Stimulated activated CD4-positive, alpha-beta T cell treated with anti-CD3 and anti-CD28 coated beads, Interleukin-15, amount 100 ng/mL, for 48 hours (primary cell): ENCODE data around the gene MRPL14.
A peak's percentile ranks its signal among the peaks of the same experiment; 100 is the strongest.

Experiments
- DNase-seq, 2 donors: peaks; one replicate each; pipeline ENCODE4 v3.0.0-alpha.2; 2020; ENCODE audit warnings: low read depth in 2 of 2

MRPL14 gene

DNA sequence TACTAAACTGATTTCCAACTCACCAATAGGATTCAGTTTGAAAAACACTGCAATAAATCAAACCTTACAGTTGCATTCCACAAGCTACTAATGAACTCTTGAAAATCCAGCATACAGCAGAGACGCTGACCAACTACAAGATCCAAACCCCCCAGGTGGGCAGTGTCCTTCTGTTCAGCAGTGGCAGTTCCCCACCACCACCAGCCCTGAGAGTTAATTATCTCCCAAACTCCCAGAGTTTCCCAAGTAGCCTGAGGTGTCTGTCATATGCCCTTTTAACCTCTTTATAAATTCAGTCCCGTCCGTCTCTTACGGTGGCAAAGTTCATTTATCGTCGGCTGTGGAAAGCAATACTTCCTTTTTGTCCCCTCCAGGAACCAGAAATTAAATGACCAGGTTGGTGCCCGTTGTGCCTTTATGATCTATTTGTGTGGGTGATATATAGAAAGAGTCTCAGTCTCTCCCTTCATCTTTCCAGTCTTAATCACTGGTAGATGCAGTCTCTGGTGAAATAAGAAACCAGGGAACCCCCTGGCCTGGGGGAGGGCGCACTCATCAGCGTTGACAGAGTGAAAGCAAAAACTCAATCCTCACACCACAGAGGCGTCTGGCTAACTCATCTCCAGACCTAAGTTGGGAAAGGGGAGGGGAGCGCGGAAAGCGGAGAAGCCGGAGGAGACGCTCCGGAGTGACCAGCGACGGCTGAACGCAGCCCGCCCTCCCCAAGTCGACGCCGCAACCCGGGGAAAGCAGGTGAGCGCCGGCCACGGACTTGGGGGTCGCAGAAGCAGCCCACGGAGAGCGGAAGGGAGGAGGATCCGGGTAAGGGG is 717 bp downstream of the MRPL14 start:
- DNase-seq, result peak; percentile 78 to 81

- DNase-seq, result no peak
Measured at GRCh38 chr6:44123544-44123943, 3.7 kb downstream of the MRPL14 start.

DNA sequence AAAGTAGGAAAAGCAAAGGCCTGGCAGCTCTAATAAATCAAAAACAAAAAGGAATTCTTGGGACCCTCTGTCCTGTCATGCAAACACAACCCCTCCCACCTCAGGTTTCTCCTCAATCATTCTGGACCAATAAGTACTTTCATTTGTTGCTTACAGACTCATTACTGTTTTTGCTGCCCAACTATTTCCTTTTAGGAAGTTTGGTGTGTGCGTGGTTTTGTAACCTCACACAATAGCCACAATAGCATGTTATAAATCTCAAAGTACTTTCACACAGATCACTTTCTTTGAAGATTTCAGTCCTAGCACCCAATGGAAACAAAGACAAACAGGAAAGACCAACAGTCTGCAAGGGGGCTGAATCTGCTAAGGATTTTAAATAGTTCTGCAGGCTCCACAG is 4.5 kb downstream of the MRPL14 start:
- no peak for DNase-seq

DNA sequence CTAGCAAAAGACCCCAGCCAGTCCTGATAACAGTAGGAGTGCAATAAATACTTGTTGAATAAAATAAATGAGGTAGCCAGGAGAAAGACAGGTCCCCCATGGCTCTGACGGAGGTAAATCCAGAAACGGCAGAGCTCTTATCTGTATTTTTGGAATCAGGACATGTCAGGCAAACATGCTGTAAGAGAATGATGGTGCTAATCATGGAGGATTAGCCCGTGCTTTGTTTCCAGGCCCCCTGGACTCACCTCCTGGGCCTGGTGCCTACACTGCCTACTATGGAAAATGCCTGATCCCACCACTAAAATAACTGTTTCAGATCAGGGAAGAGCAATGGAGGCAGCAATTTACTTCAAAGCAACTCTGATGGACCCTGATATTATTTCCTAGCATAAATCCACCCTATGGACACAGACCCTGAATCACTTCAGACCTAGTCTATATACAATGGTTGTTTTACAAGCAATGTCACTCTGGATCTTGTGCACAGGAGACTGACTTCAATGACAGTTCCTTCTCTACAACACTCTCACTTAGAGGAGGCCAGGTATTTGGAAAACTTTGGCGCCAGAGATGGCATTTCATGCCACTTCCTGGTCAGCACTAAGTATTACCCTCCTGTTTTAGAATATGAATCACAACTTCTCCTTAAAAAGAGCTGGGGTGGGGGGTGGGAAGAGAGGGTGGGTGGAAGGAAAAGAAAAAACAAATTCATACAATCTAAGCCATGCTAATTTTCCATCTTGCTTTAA is 6.4 kb downstream of the MRPL14 start:
- DNase-seq, result no peak

GRCh38 chr6:44119704-44120262 is 7.5 kb downstream of the MRPL14 start:
- no peak for DNase-seq

GRCh38 chr6:44117397-44118128 is 9.7 kb downstream of the MRPL14 start:
- no peak for DNase-seq

DNA sequence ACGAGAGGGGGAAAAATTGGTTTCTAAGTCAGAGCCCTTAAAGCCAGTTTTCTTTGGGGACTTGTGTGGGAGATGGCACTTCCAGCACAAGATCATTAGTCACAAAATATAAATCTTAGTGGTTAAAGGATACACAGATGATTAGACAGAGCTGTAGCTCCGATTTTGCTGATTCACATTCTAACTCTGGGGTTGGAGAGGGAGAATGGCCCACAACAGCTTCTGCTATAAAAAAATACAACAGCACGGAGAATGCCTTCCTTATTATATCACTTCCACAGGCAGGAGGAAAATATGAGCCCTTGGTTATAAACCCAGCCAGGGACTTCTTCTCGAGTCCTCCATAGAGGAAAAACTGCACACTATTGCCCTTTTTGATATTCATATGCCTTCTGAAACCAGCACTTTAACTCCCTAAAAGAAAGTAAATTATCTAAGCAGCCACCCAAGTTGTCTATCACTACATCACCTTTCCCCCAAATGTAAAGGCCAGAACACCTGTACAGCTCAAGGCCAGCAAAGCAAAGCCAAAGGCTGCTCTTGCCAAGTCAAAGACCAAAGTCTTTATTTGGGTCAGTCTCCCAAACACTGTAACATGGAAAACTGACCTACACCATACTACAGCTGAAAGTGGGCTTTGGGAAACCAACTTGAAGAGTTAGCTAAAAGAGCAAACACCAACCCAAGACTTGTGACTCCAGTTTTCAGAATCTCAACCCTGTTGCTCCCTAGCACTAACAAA is 10.4 kb downstream of the MRPL14 start:
- no peak for DNase-seq

GRCh38 chr6:44115866-44116265 is 11.4 kb downstream of the MRPL14 start:
- DNase-seq, result no peak

GRCh38 chr6:44113414-44113813 is 13.8 kb downstream of the MRPL14 start:
- no peak for DNase-seq

GRCh38 chr6:44111434-44112417 is 15.5 kb downstream of the MRPL14 start:
- DNase-seq, result no peak

- no peak for DNase-seq
Measured at GRCh38 chr6:44110966-44111365, 16.3 kb downstream of the MRPL14 start.

- DNase-seq, result no peak
Measured at GRCh38 chr6:44110005-44110676, 17.1 kb downstream of the MRPL14 start.

DNA sequence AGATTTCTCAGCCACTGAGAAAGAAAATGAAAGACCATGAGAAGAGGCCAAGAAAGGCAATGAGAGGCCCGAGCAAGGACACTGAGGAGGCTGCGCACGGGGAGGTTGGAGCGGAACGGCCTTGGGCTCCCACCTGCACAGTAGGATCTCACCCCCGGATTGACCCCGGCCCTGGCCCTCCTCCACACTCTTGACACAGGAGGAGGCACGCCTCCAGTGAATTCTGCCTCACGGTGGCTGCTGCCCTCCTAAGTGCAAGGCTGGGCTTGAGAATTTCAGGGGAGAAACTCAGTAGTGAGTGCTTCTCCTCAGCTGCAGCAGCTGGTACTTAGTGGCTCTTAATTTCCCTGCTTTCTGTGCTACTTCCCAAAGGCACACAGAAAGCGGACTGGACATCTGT is 18.0 kb downstream of the MRPL14 start:
- no peak for DNase-seq

DNA sequence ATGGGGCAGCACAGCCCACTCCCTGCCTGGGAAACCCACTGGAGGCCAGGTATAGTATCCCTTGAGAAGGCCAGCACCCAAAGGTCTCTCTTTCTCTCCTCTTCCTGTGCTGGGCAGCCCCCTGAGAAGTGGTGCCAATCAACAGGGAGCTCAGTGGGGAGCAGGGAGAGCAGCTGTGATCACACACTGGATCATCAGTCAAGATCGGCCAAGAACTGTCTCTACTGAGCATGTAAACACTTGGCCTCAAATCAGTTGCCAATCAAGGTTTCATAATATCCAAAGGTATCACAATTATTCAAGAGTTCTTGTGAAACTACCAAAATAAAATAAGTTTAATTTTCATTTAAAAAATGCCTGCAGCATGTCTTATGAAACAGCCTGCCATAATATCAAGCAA is 18.8 kb downstream of the MRPL14 start:
- no peak for DNase-seq

GRCh38 chr6:44107017-44107416 is 20.2 kb downstream of the MRPL14 start:
- DNase-seq, result no peak

DNA sequence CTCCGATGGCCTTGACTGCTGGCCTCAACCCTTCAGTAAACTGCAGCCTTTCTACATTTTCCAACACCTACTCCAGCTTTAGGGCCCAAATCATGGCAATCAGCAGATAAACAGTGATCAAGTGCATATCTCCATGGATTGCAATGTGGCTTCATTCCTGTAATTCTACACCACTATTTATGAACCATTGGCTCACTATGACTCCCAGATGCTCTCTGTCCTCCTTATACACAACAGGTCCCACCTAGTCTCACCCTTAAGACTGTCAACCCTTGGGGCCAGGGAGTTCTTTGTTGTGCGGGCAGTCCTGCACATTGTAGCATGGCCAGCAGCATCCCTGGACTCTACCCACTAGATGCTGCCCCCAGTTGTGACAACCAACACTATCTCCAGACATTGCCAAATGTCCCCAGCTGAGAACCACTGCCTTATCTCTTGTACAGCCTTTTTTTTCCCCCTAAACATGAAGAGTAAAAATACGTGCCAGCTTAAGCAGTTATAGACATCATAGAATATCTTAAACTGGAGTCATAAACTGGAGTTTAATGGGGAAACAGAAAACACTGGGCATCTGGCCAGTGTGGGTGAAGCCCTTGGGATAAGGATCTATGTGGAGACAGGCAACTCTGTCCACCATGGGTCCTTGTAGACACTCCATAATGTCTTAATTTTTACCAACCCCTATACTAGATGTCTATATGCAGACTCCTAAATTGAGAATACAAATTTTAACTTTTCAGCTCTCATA is 21.1 kb downstream of the MRPL14 start:
- no peak for DNase-seq

DNA sequence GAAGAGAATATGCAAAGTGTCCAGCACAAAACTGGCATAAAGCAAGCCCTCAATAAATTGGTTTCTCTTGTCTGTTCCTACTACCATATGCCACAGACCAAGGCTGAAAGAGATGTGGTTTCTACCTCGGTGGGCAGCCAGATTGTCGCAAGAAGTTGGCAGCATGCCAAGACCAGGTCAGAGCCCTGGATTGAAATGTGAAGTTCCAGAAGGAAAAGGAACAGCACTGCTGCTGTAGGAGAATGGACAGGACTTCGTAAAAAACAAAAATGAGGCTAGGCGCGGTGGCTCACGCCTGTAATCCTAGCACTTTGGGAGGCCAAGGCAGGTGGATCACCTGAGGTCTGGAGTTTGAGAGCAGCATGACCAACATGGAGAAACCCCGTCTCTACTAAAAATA is 22.1 kb downstream of the MRPL14 start:
- DNase-seq, result no peak

DNA sequence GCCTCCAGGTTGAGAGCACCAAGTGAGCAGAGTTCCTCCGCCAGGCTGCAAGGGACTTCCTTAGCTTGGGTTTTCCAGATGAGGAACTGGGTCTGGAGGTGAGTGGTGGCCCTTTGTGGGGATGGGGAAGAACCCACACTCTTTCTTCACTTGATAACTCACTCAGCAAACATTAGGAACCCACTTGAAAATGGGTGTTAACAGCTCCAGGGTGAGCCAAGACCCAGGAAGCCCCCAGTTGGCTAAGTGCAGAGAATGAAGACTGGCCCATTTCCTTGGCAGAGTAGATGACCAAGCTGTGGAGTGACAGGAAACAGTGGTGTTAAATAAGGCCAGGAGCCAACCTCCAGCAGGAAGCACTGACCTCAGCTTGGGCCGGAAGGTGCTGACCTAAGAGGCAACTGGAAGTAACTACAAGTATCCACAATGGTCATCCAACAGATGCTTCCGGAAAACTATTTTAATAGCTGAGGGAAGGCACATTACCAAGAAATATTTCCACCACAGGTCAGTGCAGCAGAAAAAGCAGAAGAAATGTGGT is 22.7 kb downstream of the MRPL14 start:
- DNase-seq, result no peak

- DNase-seq, result no peak
Measured at GRCh38 chr6:44102527-44102926, 24.7 kb downstream of the MRPL14 start.
